ENCODE data around the gene PANK2. TPM values are rescaled to one million over a fixed set of nuclear protein-coding genes. Genes with fewer than 3 reads are reported as not detected.
A peak's percentile ranks its signal among the peaks of the same experiment; 100 is the strongest.
"Not testable (repeated sequence)": the region's sequence is repeated elsewhere in the genome, so short reads cannot be mapped to it uniquely, and the experiment has no call there.

The PANK2 gene
- total RNA-seq, 2 donors from 2014 or later = 55.2 to 86.2 TPM

DNA sequence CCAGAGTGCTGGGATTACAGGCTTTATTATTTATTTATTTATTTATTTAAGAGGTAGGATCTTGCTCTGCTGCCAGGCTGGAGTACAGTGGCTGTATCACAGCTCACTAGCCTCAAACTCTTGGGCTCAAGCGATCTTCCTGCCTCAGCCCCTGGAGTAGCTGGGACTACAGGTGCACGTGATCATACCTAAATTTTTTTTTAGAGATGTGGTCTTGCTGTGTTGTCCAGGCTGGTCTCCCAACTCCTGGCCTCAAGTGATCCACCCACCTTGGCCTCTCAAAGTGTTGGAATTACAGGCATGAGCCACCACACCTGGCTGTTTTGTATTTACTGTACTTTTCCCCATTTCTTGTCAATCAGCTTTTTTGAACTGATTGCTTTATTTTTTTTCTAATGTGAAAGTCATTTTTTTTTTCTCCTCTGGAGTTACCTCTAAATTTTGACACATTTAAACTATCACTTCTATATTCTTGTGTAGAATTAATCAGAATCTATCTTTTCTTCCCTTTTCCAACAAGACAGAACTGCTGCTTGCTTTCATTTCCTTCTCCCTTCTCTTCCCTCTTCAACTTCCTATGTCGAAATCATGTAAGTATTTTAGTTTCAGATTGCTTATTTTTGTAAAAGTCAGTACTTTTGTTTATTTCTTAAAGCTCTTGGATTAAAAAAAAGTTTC is 12.0 kb downstream of the PANK2 start:
- ATAC-seq = no peak
- H3K4me1 Mint-ChIP-seq (ENCODE audit: low read depth in 2 of 2) = peaks cover 51 to 62% of the 10 kb centered on the region in 2 donors
- no peaks in the 10 kb centered on the region for H3K27me3 Mint-ChIP-seq
- no peak for DNase-seq (ENCODE audit: low spot score)
- H3K36me3 Mint-ChIP-seq = no peaks in the 10 kb centered on the region
- no peaks in the 10 kb centered on the region for H3K9me3 Mint-ChIP-seq
- peak overlapping the region; percentile 60 for H3K4me3 Mint-ChIP-seq
- peak overlapping the region; percentile 61 to 81 for H3K27ac Mint-ChIP-seq

DNA sequence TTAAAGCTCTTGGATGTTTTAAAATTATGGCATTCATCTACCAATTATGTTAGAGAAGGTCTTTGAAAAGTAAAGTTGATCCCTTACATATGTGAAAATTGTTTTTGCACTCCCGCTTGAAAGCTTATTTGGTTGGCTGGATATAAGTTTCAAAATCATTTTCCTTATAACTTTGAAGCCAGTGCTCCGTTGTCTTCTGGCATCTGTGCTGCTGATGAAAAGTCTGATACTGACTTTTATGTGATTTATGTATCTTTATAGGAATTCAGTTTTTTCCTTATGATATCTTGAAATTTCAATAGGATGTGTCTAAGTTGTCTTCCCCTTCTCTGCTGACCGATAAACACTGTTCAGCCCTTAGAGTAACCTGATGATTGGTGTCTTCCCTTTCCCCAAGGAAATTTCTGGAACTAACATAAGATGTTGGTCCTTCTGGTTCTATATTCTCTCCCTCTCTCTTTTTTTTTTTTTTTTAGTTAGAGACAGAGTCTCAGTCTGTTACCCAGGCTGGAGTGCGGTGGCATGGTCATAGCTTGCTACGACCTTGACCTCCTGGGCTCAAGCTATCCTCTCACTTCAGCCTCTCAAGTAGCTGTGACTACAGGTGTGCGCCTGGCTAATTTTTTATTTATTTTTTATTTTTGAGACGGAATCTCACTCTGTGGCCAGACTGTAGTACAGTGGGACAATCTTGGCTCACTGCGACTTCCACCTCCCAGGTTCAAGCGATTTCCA is 12.7 kb downstream of the PANK2 start:
- Mint-ChIP-seq H3K27ac (peak overlapping the region; percentile 61 to 81), H3K27me3 (no peaks in the 10 kb centered on the region), H3K9me3 (no peaks in the 10 kb centered on the region), H3K4me1 (ENCODE audit: low read depth in 2 of 2) (peaks cover 49 to 61% of the 10 kb centered on the region in 2 donors), H3K4me3 (peak overlapping the region; percentile 60), H3K36me3 (no peaks in the 10 kb centered on the region)
- ATAC-seq (no peak), DNase-seq (ENCODE audit: low spot score) (no peak)

DNA sequence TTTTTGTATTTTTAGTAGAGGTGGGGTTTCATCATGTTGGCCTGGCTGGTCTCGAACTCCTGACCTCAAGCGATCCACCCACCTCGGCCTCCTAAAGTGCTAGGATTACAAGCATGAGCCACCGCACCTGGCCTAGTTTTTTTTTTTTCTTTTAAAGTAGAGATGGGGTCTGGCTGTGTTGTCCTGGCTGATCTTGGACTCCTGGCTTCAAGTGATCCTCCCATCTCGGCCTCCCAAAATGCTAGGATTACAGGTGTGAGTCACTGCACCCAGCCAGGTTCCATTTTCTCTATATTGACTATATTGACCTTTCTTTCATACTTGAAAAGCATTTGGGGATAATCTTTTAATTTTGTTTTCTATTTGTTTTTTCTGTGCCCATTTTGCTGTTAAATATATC is 13.3 kb downstream of the PANK2 start:
- no peak for DNase-seq (ENCODE audit: low spot score)
- no peaks in the 10 kb centered on the region for H3K27me3 Mint-ChIP-seq
- no peaks in the 10 kb centered on the region for H3K9me3 Mint-ChIP-seq
- peaks cover 44 to 61% of the 10 kb centered on the region in 2 donors for H3K4me1 Mint-ChIP-seq (ENCODE audit: low read depth in 2 of 2)
- H3K27ac Mint-ChIP-seq = peak overlapping the region in 1 of 2 donors; percentile 81
- no peaks in the 10 kb centered on the region for H3K36me3 Mint-ChIP-seq
- peak overlapping the region; percentile 15 for H3K4me3 Mint-ChIP-seq
- ATAC-seq = no peak

DNA sequence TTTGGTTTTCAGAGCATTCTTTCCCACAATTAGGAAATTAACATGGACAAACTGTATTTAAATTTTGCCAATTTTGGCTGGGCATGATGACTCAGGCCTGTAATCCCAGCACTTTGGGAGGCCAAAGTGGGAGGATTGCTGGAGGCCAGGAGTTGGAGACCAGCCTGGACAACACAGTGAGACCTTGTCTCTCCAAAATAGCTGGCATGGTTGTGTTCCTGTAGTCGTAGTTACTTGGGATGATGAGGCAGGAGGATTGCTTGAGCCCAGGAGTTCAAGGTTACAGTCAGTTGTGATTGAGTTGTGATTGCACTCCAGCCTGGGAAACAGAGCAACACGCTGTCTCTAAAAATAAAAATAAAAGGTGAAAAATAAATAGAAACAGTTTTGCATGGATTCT is 15.0 kb downstream of the PANK2 start:
- ATAC-seq (no peak), DNase-seq (ENCODE audit: low spot score) (no peak)
- H3K4me3 Mint-ChIP-seq = no peak overlapping the region
- peaks cover 50 to 72% of the 10 kb centered on the region in 2 donors for H3K4me1 Mint-ChIP-seq (ENCODE audit: low read depth in 2 of 2)
- H3K9me3 Mint-ChIP-seq = no peaks in the 10 kb centered on the region
- H3K27ac Mint-ChIP-seq = no peak overlapping the region
- H3K27me3 Mint-ChIP-seq = no peaks in the 10 kb centered on the region
- peaks cover 5% of the 10 kb centered on the region for H3K36me3 Mint-ChIP-seq

DNA sequence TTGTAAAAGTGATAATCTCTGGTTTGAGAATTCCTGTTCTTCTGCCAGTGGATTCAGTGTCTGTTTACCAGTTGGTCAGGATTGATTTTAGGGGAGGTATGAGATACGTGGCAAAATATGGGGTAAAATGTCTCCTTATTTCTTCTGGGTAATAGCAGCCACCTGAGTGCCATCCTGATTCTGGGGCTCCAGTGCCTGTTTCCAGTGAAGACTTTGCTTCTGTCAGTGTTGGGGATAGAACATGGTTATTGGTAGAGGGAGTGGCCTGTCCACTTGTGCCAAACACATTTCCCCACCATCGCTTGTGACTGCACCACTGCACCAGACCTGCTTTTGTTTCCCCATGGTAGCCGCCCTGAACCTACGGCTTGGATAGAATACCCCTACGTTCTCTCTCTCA is 15.7 kb downstream of the PANK2 start:
- no peak overlapping the region for H3K27ac Mint-ChIP-seq
- peaks cover 45 to 66% of the 10 kb centered on the region in 2 donors for H3K4me1 Mint-ChIP-seq (ENCODE audit: low read depth in 2 of 2)
- H3K27me3 Mint-ChIP-seq = no peaks in the 10 kb centered on the region
- no peaks in the 10 kb centered on the region for H3K9me3 Mint-ChIP-seq
- peaks cover 5% of the 10 kb centered on the region for H3K36me3 Mint-ChIP-seq
- ATAC-seq (no peak), DNase-seq (ENCODE audit: low spot score) (no peak)
- no peak overlapping the region for H3K4me3 Mint-ChIP-seq

DNA sequence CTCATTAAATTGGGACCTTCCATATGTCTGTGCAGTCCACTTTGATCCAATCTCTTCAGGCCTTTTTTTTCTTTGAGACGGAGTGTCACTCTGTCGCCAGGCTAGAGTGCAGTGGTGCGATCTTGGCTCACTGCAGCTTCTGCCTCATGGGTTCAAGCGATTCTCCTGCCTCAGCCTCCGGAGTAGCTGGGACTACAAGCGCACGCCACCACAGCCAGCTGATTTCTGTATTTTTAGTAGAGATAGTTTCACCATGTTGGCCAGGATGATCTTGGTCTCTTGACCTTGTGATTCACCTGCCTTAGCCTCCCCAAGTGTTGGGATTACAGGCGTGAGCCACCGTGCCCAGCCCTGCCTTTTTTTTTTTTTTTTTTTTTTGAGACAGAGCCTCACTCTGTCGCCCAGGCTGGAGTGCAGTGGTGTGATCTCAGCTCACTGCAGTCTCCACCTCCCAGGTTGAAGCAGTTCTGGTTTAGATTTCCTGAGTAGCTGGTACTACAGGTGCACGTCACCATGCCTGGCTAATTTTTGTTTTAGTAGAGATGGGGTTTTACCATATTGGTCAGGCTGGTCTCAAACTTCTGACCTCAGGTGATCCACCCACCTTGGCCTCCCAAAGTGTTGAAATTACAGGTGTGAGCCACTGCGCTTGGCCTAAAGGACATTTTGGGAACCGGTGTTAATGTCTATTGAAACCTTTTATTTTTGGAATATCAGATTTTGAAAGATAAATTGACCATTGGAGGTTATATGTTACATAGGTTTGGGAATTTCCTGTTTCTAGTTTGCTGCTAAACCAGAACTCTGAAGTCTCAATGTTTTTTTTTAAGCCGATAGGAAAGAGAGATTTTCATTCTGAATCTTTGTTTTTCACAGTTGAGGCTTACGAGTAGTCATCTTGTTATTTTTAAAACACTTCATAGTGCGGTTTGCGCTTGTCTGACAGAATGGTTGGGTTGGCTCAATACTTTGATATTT is 17.8 kb downstream of the PANK2 start:
- H3K27ac Mint-ChIP-seq = peak overlapping the region; percentile 75 to 81
- not testable (repeated sequence) for DNase-seq (ENCODE audit: low spot score); H3K27me3 Mint-ChIP-seq; H3K9me3 Mint-ChIP-seq
- peaks cover 33 to 49% of the 10 kb centered on the region in 2 donors for H3K4me1 Mint-ChIP-seq (ENCODE audit: low read depth in 2 of 2)
- H3K4me3 Mint-ChIP-seq = peak overlapping the region; percentile 74
- H3K36me3 Mint-ChIP-seq = peaks cover 24% of the 10 kb centered on the region
- ATAC-seq = peak; percentile 83 to 88

DNA sequence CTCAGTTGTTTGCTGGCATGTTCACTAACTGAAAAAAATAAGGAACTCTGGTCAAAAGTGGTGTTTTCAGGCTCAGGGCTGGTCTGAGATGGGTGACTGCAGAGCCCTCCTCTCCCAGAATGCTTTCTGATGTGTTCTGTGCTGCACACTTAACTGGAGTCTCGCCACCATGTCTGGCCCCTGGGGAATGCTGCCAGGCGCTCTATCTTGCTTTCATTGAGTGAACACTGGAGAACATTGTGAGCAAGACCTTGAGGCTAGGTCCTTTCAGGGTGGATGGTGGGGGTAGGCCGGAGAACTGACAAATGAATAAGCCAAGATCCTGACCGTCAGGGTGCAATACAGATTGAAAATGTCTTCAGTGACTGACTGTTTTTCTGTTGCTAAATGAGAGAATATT is 19.5 kb downstream of the PANK2 start:
- H3K36me3 Mint-ChIP-seq = peaks cover 31% of the 10 kb centered on the region
- H3K4me1 Mint-ChIP-seq (ENCODE audit: low read depth in 2 of 2) = peaks cover 33 to 41% of the 10 kb centered on the region in 2 donors
- ATAC-seq (no peak), DNase-seq (ENCODE audit: low spot score) (no peak)
- H3K9me3 Mint-ChIP-seq = no peaks in the 10 kb centered on the region
- no peaks in the 10 kb centered on the region for H3K27me3 Mint-ChIP-seq
- H3K27ac Mint-ChIP-seq = no peak overlapping the region
- no peak overlapping the region for H3K4me3 Mint-ChIP-seq

DNA sequence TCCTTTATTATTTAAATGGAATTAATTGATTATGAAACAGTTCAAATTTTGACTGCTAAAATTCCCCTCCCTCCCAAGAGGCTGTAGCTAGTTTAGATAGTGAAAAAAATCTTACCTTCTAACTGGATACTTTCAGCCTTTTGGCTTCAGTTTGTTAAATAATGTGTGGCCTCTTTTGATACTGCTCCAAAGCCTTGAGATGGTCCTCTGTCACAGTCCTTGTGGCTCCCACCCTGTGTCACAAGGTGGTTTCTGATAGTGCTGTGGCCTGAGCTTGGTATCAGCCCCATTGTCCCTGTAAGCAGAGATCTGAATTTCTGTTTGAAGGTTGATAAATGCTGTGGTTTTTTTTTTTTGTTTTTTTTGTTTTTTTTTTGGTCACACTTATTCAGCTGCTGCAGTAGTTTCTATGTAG is 20.8 kb downstream of the PANK2 start:
- Mint-ChIP-seq H3K4me3 (no peak overlapping the region), H3K36me3 (peaks cover 39% of the 10 kb centered on the region), H3K27ac (no peak overlapping the region)

DNA sequence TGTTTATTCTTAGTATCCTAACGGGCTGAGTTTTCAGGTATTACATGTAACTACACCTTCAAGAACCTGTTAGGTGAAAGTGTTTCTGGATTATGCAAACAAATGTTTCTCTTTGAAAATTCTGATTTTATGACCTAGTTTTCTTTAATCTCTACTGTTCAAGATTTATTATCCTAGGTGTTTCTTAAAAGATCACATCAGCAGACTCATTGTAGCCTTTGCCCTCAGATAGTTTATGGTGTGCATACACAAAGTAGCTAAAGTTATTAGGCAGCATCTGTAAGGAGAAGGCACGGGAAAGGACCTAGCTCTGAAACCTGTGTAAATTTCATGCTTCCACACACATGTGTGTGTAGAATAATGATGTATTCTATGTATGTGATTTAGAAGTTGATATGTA is 21.7 kb downstream of the PANK2 start:
- H3K9me3 Mint-ChIP-seq = no peaks in the 10 kb centered on the region
- peak overlapping the region in 1 of 2 donors; percentile 25 for H3K27ac Mint-ChIP-seq
- H3K4me3 Mint-ChIP-seq = no peak overlapping the region
- H3K36me3 Mint-ChIP-seq = peaks cover 46% of the 10 kb centered on the region
- DNase-seq (ENCODE audit: low spot score) (no peak), ATAC-seq (no peak)
- H3K4me1 Mint-ChIP-seq (ENCODE audit: low read depth in 2 of 2) = peaks cover 39 to 45% of the 10 kb centered on the region in 2 donors
- H3K27me3 Mint-ChIP-seq = no peaks in the 10 kb centered on the region

More for the DNA sequence above, 20.8 kb downstream of the PANK2 start:
- Mint-ChIP-seq H3K27me3 (no peaks in the 10 kb centered on the region), H3K4me1 (ENCODE audit: low read depth in 2 of 2) (peaks cover 34 to 40% of the 10 kb centered on the region in 2 donors), H3K9me3 (no peaks in the 10 kb centered on the region)
- DNase-seq (ENCODE audit: low spot score) (no peak), ATAC-seq (no peak)

DNA sequence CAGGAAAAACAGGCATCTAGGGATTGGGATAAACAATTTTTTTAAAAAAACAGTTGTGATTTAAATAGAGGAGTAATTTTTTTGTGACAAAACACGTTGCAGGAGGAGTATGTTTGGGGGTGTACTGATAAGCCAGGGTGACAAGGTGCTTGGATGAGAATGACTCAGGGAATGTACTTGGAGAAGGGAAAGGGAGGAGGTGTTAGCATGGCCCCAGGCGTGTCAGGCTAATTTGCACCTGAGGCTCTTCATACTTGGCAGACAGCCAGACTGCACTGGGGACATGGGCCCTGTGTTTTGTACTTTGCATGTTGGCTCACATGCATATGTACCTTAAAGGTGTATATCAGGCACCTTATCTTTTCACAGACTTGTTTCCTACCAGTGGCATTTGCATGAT is 22.8 kb downstream of the PANK2 start:
- no peak for DNase-seq (ENCODE audit: low spot score)
- H3K27ac Mint-ChIP-seq = peak overlapping the region in 1 of 2 donors; percentile 61
- H3K4me1 Mint-ChIP-seq (ENCODE audit: low read depth in 2 of 2) = peaks cover 43 to 44% of the 10 kb centered on the region in 2 donors

DNA sequence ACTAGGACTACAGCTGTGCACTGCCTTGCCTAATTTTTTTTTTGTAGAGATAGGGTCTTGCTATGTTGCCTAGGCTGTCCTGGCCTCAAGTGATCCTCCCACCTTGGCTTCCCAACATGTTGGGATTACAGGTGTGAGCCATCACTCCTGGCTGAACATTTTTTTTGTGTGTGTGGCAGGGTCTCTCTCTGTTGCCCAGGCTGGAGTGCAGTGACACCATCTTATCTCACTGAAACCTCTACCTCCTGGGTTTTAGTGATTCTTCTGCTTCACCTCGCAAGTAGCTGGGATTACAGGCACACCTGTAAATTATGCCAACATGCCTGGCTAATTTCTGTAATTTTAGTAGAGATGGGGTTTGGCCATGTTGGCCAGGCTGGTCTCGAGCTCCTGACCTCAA is 25.3 kb downstream of the PANK2 start:
- ATAC-seq (no peak), DNase-seq (ENCODE audit: low spot score) (no peak)
- Mint-ChIP-seq H3K27ac (peak overlapping the region in 1 of 2 donors; percentile 42), H3K36me3 (peaks cover 41% of the 10 kb centered on the region), H3K4me3 (no peak overlapping the region), H3K27me3 (no peaks in the 10 kb centered on the region), H3K4me1 (ENCODE audit: low read depth in 2 of 2) (peaks cover 22 to 43% of the 10 kb centered on the region in 2 donors), H3K9me3 (no peaks in the 10 kb centered on the region)

More for the DNA sequence above, 22.8 kb downstream of the PANK2 start:
- Mint-ChIP-seq H3K36me3 (peaks cover 46% of the 10 kb centered on the region), H3K9me3 (no peaks in the 10 kb centered on the region), H3K27me3 (no peaks in the 10 kb centered on the region), H3K4me3 (no peak overlapping the region)
- no peak for ATAC-seq

DNA sequence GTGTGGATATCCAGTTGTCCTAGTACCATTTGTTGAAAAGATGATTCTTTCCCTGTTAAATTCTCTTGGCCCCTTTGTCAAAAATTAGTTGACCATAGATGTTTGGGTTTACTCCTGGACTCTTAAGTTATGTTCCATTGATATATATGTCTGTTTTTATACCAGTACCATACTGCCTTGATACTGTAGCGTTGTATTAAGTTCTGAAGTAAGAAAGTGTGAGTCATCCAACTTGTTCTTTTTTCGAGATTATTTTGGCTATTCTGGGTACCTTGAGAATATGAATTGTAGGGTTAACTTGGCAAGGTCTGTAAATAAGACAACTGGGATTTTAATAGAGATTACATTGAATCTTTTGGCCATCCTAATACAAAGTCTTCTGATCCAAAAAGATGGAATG is 26.5 kb downstream of the PANK2 start:
- no peak for ATAC-seq
- Mint-ChIP-seq H3K36me3 (peaks cover 32% of the 10 kb centered on the region), H3K27ac (peak overlapping the region in 1 of 2 donors; percentile 16), H3K27me3 (no peaks in the 10 kb centered on the region), H3K4me3 (no peak overlapping the region), H3K4me1 (ENCODE audit: low read depth in 2 of 2) (peaks cover 22 to 41% of the 10 kb centered on the region in 2 donors), H3K9me3 (no peaks in the 10 kb centered on the region)
- DNase-seq (ENCODE audit: low spot score) = no peak

DNA sequence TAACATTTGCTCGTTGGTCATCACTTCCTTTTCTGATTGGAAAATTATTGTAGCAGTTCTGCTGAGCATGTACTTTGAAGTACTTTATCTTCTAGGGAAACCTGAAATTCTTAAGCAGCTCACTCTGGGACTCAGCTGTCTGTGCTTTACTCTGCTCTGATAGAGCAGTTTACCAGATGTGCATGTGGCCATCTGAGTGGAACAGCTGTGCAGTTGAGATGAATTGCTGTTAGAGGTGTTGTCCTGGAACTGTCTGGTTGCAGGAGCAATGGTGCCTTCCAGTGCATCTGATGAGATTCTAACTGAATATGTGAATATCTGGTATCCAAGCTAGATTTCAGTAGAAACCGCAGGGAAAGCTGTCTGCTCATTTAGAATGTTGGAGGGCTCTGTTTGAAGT is 27.2 kb downstream of the PANK2 start:
- Mint-ChIP-seq H3K9me3 (no peaks in the 10 kb centered on the region), H3K4me3 (no peak overlapping the region), H3K4me1 (ENCODE audit: low read depth in 2 of 2) (peaks cover 19 to 38% of the 10 kb centered on the region in 2 donors), H3K36me3 (peaks cover 27% of the 10 kb centered on the region), H3K27me3 (no peaks in the 10 kb centered on the region), H3K27ac (peak overlapping the region; percentile 16 to 59)
- no peak for ATAC-seq
- no peak for DNase-seq (ENCODE audit: low spot score)

Data from natural killer cell treated with Interleukin-12 subunit alpha and Interleukin-12 subunit beta and Interleukin-15 and Interleukin-18, amount 100 ng/mL, for 72 hours (primary cell).